Left kidney (tissue), 8 donors: ENCODE results near the gene GRM3. TPM values are rescaled to one million over a fixed set of nuclear protein-coding genes. Genes with fewer than 3 reads are reported as not detected.
"Not testable (repeated sequence)": the region's sequence is repeated elsewhere in the genome, so short reads cannot be mapped to it uniquely, and the experiment has no call there.

ENCODE experiments used
- DNase-seq: peaks from one replicate; pipeline ENCODE4 v3.0.0-alpha.2; 2013
- long read RNA-seq, 8 donors: transcript quantifications; one replicate each; lab custom pipeline, GENCODE V29; 2026
- polyA plus RNA-seq: library from polyadenylated mRNA; unstranded; fragments of 120-200 nt; gene quantifications from one replicate; pipeline ENCODE4 v1.2.1, GENCODE V29; 2013; ENCODE audit not compliant: insufficient read length

GRM3 gene
- polyA plus RNA-seq: 0.13 TPM
- long read RNA-seq, donor 1: 0 reads
- long read RNA-seq, donor 2: 0 reads
- long read RNA-seq, donor 3: 0 reads
- long read RNA-seq, donor 4: 0 reads
- long read RNA-seq, donor 5: 0 reads
- long read RNA-seq, donor 6: 0 reads
- long read RNA-seq, donor 7: 0 reads
- long read RNA-seq, donor 8: 0 reads

DNA sequence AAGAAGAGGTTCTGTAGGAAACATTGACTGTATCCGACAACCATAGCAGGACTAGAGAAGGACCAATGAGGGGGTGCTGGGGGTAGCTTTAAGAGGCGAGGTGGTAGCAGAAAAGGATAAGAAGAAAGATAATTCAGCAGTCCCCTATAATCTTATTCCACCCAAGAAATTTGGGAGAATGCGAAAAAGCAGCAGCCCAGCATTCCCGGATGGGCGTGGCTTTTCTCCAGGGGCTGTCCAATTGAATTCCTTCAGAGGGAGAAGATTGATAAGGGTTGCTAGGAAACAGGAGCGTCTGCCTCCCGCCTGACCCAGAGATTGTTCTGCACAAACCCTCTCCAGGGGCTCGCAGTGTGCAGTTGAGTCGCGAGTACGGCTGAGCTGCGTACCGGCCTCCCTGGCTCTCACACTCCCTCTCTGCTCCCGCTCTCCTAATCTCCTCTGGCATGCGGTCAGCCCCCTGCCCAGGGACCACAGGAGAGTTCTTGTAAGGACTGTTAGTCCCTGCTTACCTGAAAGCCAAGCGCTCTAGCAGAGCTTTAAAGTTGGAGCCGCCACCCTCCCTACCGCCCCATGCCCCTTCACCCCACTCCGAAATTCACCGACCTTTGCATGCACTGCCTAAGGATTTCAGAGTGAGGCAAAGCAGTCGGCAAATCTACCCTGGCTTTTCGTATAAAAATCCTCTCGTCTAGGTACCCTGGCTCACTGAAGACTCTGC, at the start of gene GRM3:
Gene GRM3 (plus strand): TSS at position 349 of the 721 bp plus-strand sequence. CDS start 121,237 bp downstream, outside the sequence.
- DNase-seq: no peak

DNA sequence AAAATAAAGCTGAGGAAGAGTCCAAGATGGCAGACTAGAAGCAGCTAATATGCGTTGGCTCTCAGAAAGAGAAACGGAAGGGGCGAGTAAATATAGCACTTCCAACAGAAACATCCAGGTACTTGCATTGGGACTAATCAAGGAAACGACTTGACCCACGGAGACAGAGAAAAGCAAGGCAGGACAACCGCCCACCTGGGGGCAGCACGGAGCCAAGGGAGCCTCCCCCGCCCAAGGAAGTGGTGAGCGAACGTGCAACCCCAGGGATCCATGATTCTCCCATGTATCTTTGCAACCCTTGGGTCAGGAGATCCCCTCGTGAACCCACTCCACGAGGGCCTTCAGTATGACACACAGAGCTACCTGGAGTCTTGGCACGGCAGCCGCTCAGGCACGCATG, 45.4 kb upstream of the GRM3 start:
- DNase-seq: no peak

DNA sequence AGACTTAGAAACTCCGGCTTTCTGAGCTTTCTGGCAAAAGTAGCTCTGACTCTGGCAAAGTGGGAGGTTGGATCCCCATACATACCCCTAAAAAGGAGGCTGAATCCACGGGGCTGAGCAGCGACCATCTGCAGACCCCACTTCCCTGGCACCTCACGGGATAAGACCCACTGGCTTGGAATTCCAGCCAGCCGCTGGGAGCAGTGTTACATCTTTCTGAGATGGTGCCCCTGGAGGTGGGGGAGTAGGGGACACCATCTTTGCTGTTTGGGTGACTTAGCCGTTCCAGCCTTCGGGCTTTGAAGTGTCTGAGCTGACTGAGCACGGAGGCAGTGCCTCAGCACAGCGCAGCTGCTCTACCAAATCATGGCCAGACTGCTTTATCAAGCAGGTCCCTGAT, 45.0 kb upstream of the GRM3 start:
- no peak for DNase-seq

DNA sequence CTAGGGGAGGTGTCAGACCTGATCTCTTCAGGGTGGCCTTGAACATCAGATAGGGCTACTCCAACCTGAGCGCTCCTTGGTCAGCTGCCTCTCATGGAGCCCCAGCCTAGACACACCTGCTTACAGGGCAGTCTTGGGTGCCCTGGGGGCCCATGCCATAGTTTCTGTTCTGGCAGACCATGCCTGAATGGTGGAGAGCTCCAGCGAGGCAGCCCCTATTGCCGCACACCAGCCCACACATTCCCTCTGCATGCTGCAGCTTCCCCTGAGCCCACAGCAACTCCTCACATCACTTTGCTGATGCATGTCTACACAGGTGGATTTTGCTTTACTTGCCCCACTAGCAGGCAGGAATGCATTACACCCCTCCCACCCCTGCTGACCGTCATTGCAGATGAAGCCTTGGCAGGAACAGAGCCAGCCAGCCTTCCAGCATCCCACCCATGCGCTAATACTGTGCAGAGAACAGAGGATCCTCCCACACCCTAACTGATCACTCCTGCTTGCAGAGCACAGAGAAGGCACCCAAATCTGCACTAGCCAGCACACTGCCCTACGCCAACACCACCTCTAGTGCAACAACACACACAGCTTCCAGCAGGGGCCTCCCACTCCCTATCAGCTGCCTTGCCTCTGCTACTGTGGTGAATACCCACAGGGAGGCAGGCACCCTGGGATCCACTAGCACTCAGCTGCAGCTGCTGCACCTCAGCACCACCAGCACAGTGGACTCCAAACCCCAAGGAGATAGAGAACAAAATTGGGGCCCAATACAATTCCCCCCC, 43.0 kb upstream of the GRM3 start:
- DNase-seq: no peak

DNA sequence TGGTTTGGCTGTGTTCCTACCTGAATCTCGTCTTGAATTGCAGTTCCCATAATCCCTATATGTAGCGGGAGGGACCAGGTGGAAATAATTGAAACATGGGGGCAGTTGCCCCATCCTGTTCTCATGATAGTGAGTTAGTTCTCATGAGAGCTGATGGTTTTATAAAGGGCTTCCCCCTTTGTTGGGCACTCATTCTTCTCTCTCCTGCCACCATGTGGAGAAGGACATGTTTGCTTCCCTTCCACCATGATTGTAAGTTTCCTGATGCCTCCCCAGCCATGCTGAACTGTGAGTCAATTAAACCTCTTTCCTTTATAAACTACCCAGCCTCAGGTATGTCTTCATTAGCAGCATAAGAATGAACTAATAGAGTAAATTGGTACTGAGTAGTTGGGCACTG, 28.0 kb upstream of the GRM3 start:
- DNase-seq: not testable (repeated sequence)

DNA sequence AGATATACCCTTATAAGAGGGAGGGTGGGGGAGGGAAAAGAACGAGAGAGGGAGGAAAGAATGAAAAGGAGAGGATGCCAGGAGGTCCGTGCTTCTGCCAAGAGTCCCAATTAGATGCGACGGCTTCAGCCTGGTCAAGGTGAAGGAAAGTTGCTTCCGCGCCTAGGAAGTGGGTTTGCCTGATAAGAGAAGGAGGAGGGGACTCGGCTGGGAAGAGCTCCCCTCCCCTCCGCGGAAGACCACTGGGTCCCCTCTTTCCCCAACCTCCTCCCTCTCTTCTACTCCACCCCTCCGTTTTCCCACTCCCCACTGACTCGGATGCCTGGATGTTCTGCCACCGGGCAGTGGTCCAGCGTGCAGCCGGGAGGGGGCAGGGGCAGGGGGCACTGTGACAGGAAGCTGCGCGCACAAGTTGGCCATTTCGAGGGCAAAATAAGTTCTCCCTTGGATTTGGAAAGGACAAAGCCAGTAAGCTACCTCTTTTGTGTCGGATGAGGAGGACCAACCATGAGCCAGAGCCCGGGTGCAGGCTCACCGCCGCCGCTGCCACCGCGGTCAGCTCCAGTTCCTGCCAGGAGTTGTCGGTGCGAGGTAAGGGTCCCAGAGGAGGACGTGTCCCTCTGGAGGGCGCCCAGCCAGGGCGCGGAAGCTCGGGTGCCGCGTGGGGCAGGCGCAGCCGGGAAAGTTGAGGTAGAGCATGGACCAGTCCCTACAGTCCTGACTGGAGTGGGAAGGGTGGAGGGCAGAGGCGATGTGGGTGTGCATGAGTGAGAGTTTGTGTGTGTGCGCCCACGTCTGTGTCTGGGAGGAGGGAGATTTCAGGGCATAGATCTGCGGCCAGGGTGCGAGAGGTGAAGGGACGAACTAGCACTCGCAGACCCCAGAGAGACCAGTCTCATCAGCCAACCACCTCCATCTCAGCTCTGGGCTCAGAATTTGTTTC, 844 bp downstream of the GRM3 start:
- no peak for DNase-seq

DNA sequence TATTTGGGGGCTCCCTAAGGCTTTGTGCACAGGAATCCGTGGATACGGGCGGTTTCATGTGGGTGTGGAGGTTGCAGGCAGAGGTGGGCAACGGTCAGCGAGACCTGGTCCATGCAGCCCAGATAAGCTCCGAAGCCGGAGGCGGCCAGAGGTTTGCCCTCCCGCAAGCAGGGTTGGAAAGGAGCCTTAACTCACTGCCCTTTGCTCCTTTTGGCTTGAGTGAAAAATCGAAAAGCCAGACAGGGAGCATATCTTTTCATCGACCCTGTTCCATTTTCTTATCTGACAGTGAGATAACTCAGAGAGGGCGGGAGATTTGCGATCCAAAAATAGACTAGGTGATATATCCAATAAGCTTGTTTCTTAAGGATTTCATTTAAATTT, 1.5 kb downstream of the GRM3 start:
- no peak for DNase-seq

DNA sequence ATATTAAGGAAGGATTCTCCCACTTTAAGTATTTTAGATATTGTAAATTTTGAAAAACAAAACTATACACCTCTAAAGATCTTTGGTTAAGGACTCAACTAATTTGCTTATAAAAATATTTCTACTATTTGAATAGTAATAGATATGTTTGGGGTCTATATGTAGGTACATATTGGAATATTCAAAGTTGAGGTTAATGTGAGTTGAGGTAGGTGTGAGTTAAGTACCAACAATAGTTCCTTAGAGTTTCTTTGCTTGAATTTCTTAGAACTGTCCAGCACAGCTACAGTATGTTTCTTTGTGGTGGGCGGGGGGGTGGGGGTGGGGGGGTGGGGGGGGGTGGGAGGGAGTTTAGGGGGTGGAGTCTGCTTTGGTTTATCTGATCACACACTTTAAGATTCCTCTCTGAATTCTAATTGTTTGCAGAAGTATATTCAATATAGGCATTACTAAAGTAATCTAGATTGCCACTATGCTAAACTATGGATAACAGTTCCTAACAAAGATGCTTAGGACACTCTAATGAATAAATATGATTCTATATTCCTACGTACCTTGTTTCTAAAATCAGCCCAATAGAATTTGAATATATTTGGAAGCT, 2.1 kb downstream of the GRM3 start:
- DNase-seq: no peak

DNA sequence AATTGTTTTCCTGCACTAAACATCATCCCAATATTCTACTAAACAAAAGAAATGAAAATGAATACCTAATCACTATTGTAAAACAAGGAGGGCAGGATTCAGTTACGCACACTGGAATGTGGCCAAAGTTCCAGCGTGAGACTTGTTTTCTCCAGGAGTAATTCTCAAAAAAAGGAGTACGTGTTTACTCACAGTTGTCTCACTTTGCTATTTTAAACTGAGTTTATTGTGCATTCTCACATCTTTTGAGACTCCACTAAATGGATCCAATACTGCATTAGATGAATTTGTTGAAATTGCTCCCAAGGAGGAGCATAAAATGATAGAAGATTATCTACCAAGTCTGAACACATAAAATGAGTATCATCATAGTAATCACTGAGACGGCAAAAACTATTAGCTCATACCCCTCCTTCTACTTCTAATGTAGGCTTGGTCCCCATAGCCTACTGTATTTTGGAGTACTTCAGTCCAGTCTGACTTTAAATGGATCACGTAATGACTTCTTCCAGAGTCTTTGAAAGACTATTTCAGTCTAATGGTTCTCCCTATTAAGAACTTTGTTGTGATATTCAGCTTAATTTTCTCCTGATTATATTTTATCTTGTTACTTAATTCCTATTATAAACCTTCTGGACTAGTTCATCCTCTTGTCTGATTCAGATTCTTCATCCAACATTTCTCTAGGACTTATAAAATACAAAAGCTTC, 3.8 kb downstream of the GRM3 start:
- no peak for DNase-seq

DNA sequence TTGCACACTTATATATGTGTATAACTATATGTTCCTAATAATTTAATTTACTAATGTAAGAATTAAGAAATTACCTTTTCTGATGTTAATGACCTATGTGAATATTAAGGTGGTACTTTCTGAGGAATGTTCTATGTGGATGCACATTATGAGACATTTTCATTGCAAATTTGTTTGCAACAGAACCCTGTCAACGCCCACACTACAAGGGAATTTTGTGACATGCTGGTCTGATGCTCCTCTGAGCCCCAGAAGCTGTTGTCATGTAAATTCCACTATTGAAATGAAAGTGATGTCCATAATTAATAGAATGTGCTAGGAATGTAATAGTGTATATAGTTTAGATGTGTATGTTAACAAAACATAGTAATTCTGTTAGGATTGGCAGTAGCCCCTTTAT, 4.5 kb downstream of the GRM3 start:
- no peak for DNase-seq

DNA sequence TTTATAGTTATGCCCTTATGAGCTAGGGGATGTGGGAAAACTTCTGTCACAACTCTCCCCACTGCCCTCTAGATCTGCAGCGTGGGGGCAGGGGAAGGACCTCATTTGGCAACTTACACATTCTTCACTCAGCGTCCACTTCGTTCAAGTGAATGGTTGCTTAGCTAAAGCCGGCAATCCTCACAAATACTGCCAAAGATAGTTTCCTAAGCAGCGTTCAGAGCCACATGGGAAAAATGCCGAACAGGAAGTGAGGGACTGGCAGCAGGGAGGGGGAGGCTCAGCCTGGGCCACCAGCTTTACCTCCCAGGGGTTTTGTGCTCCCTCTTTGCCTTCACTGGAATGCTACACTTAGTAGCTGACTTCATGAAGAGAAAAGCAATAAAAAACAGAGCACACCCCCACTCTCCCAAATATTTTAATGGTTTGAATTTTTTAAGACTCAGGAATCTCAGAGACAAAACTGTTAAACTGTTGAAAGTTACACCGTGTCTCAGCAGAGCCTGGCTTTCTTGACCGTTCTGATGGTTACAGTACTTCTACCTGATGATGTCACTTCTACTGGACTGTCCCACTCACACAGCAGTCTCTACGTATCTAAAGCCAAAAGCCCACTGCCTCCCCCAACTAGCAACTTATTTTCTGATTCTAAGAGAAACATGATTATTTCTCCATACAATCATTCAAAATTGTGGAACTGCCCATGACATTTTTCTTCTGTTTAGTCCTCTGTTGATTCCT, 10.4 kb downstream of the GRM3 start:
- DNase-seq: no peak

DNA sequence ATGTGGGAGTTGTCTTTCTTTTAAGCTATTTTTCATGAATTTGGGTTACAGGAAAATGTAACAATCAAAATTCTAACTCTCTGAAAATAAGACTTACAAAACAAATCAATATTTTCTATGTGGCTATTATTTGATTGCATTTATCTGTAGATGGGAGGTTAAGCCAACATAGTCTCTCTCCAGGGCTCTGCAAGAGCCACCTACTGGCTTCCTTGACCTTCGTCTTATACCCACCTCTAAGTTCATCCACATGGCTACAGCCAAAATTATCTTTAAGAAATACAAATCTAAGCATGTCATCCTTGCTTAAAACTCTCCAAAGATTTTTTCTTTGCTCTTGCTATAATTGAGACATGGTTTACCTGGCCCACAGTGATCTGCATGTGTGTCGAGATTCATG, 14.2 kb downstream of the GRM3 start:
- no peak for DNase-seq

DNA sequence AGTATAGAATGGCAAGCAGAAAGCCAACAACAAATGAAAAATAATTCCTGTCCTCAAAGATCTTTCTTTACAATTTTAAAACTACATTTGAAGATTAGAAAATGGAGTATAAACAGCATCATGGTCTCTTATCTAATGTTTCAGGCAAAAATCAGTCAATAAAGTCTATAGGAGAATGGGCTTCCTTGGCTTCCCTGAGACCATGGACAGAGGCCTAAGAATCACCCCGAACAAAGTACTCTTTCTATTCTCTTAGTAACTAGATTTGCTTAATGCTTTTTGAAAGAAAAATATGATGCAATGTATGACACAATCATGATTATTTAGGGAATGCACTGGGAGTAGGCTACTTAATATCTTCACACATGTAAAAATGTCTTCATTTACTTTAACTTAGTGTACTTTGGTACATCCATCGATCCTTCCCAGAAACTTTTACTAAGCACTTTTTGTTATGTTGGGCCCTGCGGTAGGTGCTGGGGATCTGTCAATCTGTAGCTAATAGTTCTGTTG, 17.3 kb downstream of the GRM3 start:
- DNase-seq: no peak

DNA sequence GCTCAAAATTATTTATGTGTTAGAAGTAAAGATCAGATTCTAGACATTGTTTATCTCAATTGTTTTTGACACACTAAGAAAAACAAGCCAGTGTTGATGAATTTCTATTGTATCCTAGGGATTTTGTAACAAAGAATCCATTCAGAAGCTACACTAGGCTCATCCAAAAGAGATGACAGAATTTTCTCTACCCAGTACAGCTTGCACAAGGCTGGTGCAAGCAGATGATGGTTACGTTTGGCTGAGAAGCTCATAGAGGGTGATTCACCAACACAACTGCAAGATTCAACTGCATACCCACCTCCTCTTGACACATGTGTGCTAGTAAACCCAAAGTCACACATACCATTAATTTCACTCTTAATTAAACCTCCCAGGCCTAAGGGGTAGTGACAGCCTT, 20.8 kb downstream of the GRM3 start:
- no peak for DNase-seq

DNA sequence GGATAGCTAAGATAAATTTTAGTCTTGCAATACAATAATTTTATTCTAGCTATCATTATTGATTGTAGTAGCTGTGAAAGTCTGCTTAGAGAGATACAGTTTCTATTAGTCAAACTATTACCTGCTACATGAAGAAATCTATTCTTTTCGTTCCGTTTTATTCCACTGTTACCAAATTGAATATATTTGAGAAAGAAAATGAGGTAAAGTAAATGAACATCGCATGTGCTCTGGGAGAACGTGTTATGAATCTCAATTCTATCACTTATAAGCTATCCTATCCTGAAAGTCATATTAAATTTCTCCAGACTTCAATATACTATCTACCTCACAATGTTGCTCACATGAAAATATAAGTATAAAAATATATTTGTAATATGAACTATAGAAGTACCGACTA, 21.3 kb downstream of the GRM3 start:
- no peak for DNase-seq

DNA sequence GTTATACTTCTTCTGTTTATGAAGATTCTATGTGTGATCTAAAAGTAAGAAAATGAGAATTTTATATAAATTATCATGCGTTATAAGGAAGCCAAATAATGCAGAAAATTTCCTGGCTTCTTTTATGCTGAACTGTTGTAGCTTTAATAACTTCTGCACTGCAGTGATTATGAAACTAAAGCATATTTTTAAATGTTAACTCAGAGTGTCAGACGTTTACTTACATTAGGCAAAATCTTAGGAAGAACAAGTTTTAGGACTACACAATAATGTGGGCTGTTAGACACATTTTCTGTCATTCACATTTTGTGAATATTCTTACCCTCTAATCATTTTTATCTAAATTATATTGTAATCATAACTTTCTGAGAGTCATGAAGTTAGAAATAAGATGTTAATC, 22.0 kb downstream of the GRM3 start:
- DNase-seq: no peak

DNA sequence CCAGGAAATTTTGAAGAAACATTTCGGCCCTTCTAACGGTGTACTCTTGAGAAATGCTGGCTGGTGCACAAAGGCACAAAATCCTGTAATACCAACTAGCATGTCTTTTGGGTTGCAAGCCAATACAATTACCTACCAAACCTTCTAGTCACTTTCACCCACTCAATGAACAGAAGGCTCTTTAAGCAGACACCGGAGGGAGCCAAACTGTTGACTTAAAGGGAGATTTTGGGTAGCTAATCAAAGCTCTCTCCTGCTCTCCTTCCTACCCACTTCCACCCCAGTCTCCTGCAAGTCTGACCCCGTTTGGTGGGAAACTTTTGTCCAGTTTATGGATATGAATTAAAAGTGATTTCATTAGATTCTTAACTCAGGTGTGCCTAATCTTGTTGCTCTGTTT, 24.0 kb downstream of the GRM3 start:
- no peak for DNase-seq

DNA sequence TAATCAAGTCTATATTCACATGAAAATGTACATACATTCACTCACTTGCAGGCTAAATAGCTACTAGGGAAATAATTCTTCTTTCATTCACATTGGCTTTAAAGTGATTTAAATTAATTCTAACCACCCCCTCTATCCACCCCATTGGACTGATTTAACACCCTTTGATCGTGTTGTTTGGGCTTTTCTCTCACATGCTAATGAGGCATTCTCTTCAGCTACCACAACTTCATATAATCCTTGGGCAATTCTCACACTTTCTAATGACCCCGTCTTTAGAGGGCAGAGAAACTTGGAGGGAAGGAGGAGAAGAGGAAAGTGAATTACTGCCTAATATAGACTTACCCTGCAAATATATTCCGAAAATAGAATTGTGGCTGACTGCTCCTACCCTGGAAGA, 24.6 kb downstream of the GRM3 start:
- no peak for DNase-seq

DNA sequence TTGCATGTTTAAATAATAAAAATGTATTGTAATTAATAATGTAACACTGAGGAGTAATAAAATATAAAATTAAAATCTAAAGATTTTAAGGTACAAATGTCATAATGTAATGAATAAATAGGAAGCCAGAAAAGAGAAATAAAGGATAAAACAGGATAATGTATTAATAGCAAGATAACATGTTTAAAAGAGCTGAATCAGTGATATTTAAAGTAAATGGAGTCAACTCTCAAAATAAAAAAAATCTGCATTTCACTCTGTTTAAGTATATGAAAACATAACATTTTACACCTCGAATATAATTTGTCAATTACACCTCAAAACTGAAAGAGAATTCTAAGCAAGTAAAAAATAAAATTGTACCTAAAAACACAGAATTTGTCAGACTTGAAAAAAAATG, 44.1 kb downstream of the GRM3 start:
- DNase-seq: no peak

DNA sequence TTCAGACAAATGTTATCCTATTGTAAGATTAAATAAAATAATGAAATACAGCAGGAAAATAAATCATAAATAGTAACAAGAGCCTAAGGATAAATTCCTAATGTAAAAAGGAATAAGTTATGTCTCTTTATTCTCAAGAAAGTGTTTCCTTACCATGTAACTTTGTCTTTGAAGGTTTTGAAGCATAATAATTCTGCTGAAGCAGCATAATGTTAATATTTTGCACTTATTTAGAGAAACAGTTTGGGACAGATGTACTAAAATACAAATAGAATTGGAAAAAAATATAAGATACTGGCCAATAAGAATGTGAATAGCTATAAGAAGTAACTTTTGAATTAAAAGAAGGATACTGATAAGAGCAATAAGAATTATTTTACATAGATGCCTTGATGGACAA, 45.7 kb downstream of the GRM3 start:
- DNase-seq: no peak
